HG02970 (cell line): Measurements from ENCODE around the gene CDY1B.
"Not testable (repeated sequence)": the region's sequence is repeated elsewhere in the genome, so short reads cannot be mapped to it uniquely, and the experiment has no call there.

Experiments
- ATAC-seq: cut with Tn5 transposase; IDR thresholded peaks from one replicate; pipeline ENCODE4 v1.9.1; 2021; ENCODE audit warnings: mild to moderate bottlenecking, moderate library complexity, moderate number of reproducible peaks; ENCODE audit not compliant: unreplicated experiment, low FRiP score

The CDY1B gene

GRCh38 chrY:24047919-24048318 lies at the start of gene CDY1B:
Gene CDY1B, minus strand, starts transcription at chrY:24048019. Its CDS starts 331 bp downstream, at chrY:24047688.
- ATAC-seq: not testable (repeated sequence)

- not testable (repeated sequence) for ATAC-seq
Measured at GRCh38 chrY:24049525-24049924, 1.7 kb upstream of the CDY1B start.

- ATAC-seq: not testable (repeated sequence)
Measured at GRCh38 chrY:24043209-24043608, 4.6 kb downstream of the CDY1B start.

- ATAC-seq: not testable (repeated sequence)
Measured at GRCh38 chrY:24039008-24039718, 8.7 kb downstream of the CDY1B start.

- not testable (repeated sequence) for ATAC-seq
Measured at GRCh38 chrY:24026212-24027103, 21.4 kb downstream of the CDY1B start.
